HUES64 (cell line): ENCODE results near the gene EGFLAM.
"Not testable (repeated sequence)": the region's sequence is repeated elsewhere in the genome, so short reads cannot be mapped to it uniquely, and the experiment has no call there.

Experiments used
- H3K27ac ChIP-seq: 2 replicates; pipeline ENCODE4 v1.7.0; 2013; ENCODE audit warnings: low read depth, low read length, inconsistent platforms
- H3K27me3 ChIP-seq: 2 replicates; pipeline ENCODE4 v1.6.1; 2013; ENCODE audit warnings: mild to moderate bottlenecking, low read length; ENCODE audit not compliant: insufficient read depth
- H3K36me3 ChIP-seq: 2 replicates; pipeline ENCODE4 v1.6.1; 2013; ENCODE audit warnings: mild to moderate bottlenecking, low read length; ENCODE audit not compliant: insufficient read depth
- H3K4me1 ChIP-seq: 2 replicates; pipeline ENCODE4 v1.6.1; 2013; ENCODE audit warnings: mild to moderate bottlenecking, low read length, moderate library complexity; ENCODE audit not compliant: insufficient read depth
- H3K4me3 ChIP-seq: 2 replicates; pipeline ENCODE4 v1.5.1; 2013; ENCODE audit warnings: mild to moderate bottlenecking, low read length, moderate library complexity
- H3K9ac ChIP-seq: 2 replicates; pipeline ENCODE4 v1.6.1; 2013; ENCODE audit warnings: mild to moderate bottlenecking, low read depth, low read length
- H3K9me3 ChIP-seq: 2 replicates; pipeline ENCODE4 v1.6.1; 2013; ENCODE audit warnings: low read depth, low read length; ENCODE audit not compliant: insufficient read depth
- WGBS: fragments of 150-250, 120-280 bp; methylation state at CpG from one replicate; pipeline ENCODE4 v1.1.7; 2013; ENCODE audit warnings: missing lambda C conversion rate; 5-methylcytosine and 5-hydroxymethylcytosine counted together

The EGFLAM gene

DNA sequence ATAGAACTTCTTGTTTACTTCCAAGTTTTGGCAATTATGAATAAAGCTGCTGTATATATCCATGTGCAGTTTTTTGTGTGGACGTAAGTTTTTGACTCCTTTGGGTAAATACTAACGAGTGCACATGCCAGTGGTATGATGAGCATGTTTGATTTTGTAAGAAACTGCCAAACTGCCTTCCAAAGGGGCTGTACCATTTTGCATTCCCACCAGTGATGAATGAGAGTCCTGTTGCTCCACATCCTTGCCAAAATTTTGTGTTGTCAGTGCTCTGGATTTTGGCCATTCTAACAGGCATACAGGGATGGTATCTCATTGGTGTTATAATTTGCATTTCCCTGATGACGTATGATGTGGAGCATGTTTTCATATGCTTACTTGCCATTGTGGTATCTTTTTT lies 73.5 kb downstream of the EGFLAM start:
- Histone ChIP-seq H3K9ac (no peak overlapping the region), H3K27ac (no peak overlapping the region), H3K4me3 (no peak overlapping the region), H3K9me3 (no peaks in the 10 kb centered on the region), H3K27me3 (no peaks in the 10 kb centered on the region), H3K4me1 (peaks cover 4% of the 10 kb centered on the region; the same call in 1 of the 2 replicates), H3K36me3 (no peaks in the 10 kb centered on the region)
- 79% methylated on average over 3 of the region's 3 CpGs for WGBS

DNA sequence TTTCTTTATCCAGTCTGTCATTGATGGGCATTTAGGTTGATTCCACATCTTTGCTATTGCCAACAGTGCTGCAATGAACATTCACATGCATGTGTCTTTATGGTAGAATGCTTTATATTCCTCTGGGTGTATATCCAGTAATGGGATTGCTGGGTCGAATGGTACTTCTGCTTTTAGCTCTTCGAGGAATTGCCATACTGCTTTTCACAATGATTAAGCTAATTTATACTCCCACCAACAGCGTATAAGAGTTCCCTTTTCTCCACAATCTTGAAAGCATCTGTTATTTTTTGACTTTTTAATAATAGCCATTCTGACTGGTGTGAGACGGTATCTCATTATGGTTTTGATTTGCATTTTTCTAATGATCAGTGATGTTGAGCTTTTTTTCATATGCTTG lies 74.8 kb downstream of the EGFLAM start:
- WGBS: 95% methylated on average over 4 of the region's 4 CpGs
- H3K4me3 ChIP-seq, H3K27me3 ChIP-seq, H3K36me3 ChIP-seq, H3K27ac ChIP-seq, H3K4me1 ChIP-seq, H3K9ac ChIP-seq, H3K9me3 ChIP-seq: not testable (repeated sequence)

DNA sequence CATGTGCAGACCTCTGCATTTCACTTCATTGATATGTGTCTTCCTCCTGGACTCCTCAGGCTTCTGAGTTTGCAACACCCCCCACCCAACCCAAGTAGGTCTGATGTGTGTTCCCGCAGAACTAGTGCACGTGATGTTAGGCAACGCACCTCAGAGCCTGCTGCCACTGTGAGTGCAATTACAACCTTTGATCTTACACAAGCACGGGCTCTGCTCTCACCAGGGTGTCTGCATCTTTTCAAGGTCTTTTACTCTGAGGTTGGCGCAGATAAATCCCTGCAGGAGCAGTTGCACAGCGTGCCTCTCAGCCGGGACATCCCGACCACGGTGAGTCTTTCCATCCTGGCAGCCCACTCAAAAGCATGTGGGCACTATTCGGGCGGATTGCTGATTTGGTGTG lies 80.1 kb downstream of the EGFLAM start:
- H3K27me3 ChIP-seq: no peaks in the 10 kb centered on the region
- H3K36me3 ChIP-seq: no peaks in the 10 kb centered on the region
- WGBS: 84% methylated on average over 11 of the region's 11 CpGs
- H3K27ac ChIP-seq: no peak overlapping the region
- H3K4me1 ChIP-seq: no peaks in the 10 kb centered on the region
- no peak overlapping the region for H3K4me3 ChIP-seq
- no peaks in the 10 kb centered on the region for H3K9me3 ChIP-seq
- H3K9ac ChIP-seq: no peak overlapping the region

DNA sequence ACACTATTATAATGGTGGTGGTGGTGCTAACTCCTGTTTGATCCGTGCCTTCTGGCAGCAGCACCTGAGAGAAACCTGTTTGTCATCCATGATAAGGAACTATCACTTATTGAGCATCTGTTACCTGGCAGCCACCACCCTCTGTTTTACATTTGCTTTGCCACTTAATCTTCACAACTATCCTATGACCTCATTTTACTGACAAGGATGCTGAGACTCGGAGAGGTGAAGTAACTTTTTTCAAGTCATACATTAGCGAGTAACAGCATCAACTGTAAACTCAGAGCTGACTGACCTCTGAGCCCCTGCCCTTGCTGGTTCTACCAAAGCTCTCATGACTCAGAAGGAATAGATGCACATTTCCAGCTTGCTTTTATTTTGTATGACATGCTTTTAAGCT lies 81.1 kb downstream of the EGFLAM start:
- no peak overlapping the region for H3K4me3 ChIP-seq
- no peaks in the 10 kb centered on the region for H3K4me1 ChIP-seq
- H3K27ac ChIP-seq: no peak overlapping the region
- no peaks in the 10 kb centered on the region for H3K9me3 ChIP-seq
- H3K36me3 ChIP-seq: no peaks in the 10 kb centered on the region
- H3K9ac ChIP-seq: no peak overlapping the region
- WGBS: 84% methylated on average over 3 of the region's 3 CpGs
- no peaks in the 10 kb centered on the region for H3K27me3 ChIP-seq

DNA sequence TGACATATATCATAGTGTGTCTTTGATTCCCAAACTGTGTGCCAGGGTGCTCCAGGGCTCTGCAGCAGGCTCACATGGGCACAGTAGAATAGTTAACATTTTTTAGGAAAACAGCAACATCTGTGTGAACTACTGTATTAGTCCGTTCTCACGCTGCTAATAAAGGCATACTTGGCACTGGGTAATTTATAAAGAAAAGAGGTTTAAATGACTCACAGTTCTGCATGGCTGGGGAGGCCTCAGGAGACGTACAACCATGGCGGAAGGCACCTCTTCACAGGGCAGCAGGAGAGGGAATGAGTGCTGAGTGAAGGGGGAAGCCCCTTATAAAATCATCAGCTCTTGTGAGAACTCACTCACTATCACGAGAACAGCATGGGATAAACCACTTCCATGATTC lies 82.7 kb downstream of the EGFLAM start:
- WGBS: 92% methylated on average over 5 of the region's 5 CpGs
- H3K4me1 ChIP-seq: no peaks in the 10 kb centered on the region
- no peaks in the 10 kb centered on the region for H3K36me3 ChIP-seq
- no peak overlapping the region for H3K9ac ChIP-seq
- H3K4me3 ChIP-seq: no peak overlapping the region
- no peak overlapping the region for H3K27ac ChIP-seq
- H3K27me3 ChIP-seq: no peaks in the 10 kb centered on the region
- no peaks in the 10 kb centered on the region for H3K9me3 ChIP-seq

DNA sequence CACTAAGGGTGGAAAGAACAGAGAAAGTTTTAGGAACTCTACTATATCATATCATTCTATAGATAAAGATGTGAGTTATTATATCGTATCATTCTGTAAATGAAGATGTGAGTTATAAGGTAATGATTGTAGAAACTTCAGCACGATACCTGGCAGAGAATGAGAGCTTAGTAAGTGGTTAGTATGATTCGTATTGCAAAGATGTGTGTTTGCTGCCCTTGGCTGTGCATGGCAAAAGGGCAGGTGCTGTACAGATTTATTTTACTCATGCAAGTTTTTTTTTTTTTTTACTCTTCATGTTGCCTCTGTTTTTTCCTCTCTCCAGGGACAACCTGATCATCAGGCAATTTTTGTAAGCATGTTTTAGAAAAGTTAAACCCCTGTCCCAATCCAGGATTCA lies 83.3 kb downstream of the EGFLAM start:
- 94% methylated on average over 3 of the region's 3 CpGs for WGBS
- H3K9me3 ChIP-seq: no peaks in the 10 kb centered on the region
- H3K27me3 ChIP-seq: no peaks in the 10 kb centered on the region
- H3K9ac ChIP-seq: no peak overlapping the region
- no peak overlapping the region for H3K4me3 ChIP-seq
- no peaks in the 10 kb centered on the region for H3K36me3 ChIP-seq
- H3K4me1 ChIP-seq: no peaks in the 10 kb centered on the region
- no peak overlapping the region for H3K27ac ChIP-seq

DNA sequence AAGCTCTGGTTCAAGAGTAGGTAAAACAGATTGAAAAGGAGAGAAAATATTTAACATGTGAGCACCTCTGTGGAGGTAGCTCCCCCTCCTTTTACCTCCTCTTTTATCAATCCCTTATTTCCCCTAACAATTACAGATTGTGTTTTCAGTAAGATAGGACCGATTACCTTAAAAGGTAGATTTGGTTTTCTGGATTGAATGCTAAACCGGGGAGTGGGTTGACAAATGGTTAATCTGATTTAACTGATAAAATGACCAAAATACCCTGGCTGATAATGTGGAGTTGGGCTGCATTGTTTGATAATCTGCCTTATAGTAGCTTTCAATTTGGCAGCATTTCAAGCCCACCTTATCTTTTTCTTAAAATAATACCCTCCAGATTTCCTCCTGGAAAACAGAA lies 83.9 kb downstream of the EGFLAM start:
- no peaks in the 10 kb centered on the region for H3K36me3 ChIP-seq
- no peaks in the 10 kb centered on the region for H3K9me3 ChIP-seq
- no peak overlapping the region for H3K27ac ChIP-seq
- no peak overlapping the region for H3K4me3 ChIP-seq
- no peaks in the 10 kb centered on the region for H3K27me3 ChIP-seq
- 83% methylated on average over 2 of the region's 2 CpGs for WGBS
- H3K9ac ChIP-seq: no peak overlapping the region
- H3K4me1 ChIP-seq: no peaks in the 10 kb centered on the region

DNA sequence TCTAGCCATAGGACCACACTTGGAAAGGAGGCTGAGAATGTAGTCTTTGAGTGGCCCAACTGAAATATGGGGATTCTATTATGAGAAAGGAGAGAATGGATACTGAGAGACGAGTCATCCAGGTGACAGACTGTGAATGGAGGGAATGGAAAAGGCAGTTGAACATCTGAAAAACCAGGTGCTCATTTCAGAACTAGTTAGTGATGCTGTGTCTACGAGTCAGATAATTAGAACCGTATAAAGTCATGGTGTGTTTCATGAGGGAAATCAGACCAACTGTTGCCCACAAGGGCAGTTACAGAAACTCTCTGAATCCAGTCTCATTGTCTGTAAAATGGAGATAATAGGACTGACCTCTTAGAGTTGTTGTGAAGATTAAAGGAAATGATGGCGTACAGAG lies 86.5 kb downstream of the EGFLAM start:
- WGBS: 91% methylated on average over 3 of the region's 4 CpGs
- Histone ChIP-seq H3K36me3 (no peaks in the 10 kb centered on the region), H3K27ac (no peak overlapping the region), H3K9ac (no peak overlapping the region), H3K9me3 (no peaks in the 10 kb centered on the region), H3K4me1 (no peaks in the 10 kb centered on the region), H3K4me3 (no peak overlapping the region), H3K27me3 (no peaks in the 10 kb centered on the region)

DNA sequence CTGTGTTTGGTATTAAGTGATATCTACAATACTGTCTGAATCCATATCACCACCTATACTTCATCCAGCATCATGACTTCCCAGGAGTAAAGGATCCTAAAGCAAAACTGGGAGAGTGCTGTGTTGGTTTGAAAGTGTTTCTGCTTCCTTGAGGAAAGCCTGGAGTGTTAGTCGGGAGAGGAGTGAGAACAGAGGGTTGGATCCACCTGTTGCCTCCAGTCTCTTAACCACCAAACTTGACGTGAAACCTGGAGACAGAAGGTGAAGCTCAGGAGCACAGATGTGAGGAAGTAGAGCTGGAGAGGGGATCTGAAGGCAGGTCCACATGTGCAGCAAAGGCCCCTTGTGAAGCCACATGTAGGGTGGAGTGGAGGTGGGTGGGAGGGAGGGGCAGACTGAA lies 88.2 kb downstream of the EGFLAM start:
- Histone ChIP-seq H3K27ac (no peak overlapping the region), H3K36me3 (no peaks in the 10 kb centered on the region), H3K9me3 (no peaks in the 10 kb centered on the region), H3K9ac (no peak overlapping the region), H3K27me3 (no peaks in the 10 kb centered on the region), H3K4me1 (no peaks in the 10 kb centered on the region), H3K4me3 (no peak overlapping the region)
- WGBS: 88% methylated on average over 2 of the region's 2 CpGs

DNA sequence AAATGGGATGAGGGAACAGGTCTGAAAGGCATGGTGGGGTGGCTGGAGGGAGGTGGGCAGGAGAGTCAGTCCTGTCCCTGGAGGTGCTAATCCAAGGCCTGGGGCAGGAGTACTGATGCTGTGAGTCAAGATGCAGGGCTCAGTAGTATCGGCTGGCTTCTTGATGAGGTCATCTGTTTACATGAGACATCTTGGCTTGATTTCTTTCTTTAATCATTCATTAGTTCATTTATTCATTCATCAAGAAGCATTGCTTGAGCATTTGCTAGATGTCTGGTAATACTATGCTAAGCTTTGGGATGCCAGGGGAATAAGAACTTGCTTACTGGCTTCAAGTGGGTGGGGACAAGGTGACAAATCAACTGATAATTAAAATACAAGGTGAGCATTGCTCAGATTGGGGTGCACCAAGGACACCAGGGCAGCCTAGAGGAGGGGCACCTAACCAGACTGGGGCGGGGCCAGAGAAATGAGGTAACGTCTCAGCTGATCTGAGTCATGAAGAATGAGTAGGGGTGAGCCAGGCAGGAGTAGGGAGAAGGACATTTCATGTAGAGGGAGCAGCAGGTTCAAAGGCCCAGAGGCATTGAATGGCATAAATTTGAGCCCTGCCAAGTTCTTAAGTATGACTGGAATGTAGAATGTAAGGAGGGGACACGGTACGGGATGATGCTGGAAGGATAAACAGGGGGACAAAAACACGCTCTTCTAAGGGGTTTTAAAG lies 88.8 kb downstream of the EGFLAM start:
- Histone ChIP-seq H3K27me3 (no peaks in the 10 kb centered on the region), H3K9ac (no peak overlapping the region), H3K4me3 (no peak overlapping the region), H3K9me3 (no peaks in the 10 kb centered on the region), H3K4me1 (no peaks in the 10 kb centered on the region), H3K27ac (no peak overlapping the region), H3K36me3 (no peaks in the 10 kb centered on the region)
- 96% methylated on average over 6 of the region's 6 CpGs for WGBS

DNA sequence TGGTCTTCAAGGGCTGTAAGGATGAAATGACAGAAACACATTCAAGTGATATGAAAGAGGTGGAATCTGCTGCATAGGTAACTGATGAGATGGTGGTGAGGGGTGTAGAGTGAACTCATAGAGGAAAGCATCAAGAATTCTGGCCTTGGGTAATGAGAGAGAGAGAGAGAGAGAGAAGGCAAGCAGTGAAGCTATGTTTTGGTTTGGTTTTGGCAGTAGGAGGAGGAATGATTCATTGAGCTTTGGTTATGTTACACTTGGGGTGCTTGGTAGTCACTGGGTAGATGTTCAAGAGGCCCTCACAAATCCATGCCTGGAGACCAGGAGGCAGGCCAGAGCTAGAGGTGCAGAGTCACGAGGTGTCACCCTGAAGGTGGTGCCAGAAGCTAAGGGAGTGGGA lies 89.5 kb downstream of the EGFLAM start:
- no peak overlapping the region for H3K9ac ChIP-seq
- H3K4me3 ChIP-seq: no peak overlapping the region
- no peaks in the 10 kb centered on the region for H3K9me3 ChIP-seq
- no peak overlapping the region for H3K27ac ChIP-seq
- no peaks in the 10 kb centered on the region for H3K4me1 ChIP-seq
- H3K27me3 ChIP-seq: no peaks in the 10 kb centered on the region
- 90% methylated on average over 1 of the region's 1 CpG for WGBS
- no peaks in the 10 kb centered on the region for H3K36me3 ChIP-seq
